GM21619 (cell line): ENCODE measurements around the gene COQ9.

Experiments used
- ATAC-seq: cut with Tn5 transposase; IDR thresholded peaks from one replicate; pipeline ENCODE4 v1.9.1; 2021; ENCODE audit not compliant: unreplicated experiment

The COQ9 gene

GRCh38 chr16:57509231-57509923 lies 62.1 kb downstream of the COQ9 start:
- no peak for ATAC-seq

- ATAC-seq: no peak
These were observed 63.0 kb downstream of the COQ9 start for GRCh38 chr16:57510016-57510871.
